Measurements from ENCODE around the gene UCN.
A peak's percentile ranks its signal among the peaks of the same experiment; 100 is the strongest.
"Not testable (repeated sequence)": the region's sequence is repeated elsewhere in the genome, so short reads cannot be mapped to it uniquely, and the experiment has no call there.

Gene UCN

DNA sequence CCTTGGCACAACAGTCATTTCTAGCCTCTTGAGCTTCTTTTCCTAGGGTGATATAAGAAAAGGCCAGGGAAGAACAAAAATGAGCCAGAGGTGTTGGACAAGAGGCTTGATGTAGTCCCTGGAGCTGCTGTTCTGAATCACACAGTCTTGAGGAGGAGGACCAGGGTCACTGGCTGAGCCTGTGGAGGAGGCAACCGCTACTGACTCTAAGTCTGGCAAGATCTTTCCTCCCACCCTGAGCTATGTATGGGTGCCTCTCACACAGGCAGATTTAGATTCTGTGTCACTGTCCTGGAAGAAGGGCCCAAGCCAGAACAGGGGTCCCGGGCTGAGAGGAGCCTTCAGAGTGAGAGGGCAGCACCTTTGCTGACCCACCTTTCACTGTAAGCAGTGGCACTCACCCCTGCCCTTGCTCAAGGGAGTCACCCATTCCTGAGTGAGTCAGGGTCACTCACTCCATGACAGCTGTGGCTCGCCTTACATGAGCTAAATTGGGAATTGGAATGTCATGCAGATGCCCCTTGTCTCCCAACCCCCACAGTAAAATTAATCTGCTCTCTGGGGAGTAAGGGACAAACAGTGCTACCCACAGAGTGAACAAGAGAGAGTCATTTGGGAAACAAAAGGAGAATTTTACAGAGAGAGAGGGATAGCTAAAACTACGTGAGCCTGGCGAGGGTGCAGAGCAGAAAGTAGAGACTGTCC, 26.2 kb downstream of the UCN start, which contains the start of gene TRIM54:
TRIM54 (plus strand) TSS at position 575 of the 705 bp plus-strand sequence. CDS start 303 bp downstream, outside the sequence.
- no peak for DNase-seq

DNA sequence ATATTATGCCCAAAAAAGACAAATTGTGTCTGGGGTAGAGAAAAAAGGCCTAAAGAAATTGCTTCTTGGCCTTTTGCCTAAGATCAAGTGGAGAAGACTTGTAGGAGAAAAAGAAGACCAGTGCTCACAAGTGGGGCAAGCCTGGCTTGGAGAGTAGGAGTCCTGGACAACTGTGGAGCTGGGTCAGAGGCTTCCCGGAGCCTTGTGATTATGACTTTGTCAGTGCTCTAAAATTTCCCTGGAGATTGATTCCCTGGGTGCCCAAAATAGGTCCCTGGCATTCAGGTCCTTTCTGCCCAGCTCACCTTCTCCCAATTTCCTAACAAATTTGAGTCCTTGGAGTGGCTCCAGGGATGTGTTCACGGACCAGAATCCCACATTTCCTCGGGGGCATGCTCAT, 26.8 kb downstream of the UCN start:
- DNase-seq, result no peak

DNA sequence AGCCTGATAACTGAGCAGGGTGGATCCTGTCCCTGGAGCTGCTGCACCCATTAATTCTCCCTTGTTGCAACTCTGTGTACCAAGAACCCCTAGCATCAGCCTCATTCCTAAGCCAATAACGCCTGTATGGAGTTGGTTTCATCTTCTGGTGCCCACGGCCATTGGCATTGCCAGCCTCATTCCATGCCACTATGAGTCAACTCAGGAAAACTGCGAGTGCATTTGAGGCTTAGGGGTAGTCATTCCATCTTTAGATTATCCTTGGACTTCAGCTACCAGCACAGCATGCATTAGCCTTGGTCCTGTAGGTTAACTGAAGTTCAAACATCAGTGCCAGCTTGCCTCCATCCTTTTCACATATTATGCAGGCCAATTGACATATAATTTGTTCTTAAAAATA, 27.4 kb downstream of the UCN start:
- DNase-seq, result no peak

DNA sequence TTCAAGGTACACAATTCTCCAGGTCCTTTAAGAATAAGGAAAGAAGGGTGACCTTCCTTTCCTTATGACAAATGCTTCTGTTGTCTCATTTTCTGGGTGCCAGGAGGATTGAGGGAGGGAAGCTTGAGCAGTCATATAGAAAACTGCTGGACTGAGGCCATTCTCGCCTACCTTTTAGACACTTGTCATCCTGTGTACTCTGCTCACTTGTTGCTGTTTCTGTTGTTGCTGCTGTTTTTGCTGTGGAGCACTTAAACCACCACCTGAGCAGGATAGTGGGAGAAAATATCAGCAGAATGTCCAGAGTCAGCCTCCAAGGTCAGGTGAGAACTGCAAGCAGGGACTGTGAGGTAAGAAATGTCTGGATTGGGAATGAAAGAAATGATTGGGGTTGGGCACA, 30.2 kb downstream of the UCN start:
- DNase-seq, result no peak

DNA sequence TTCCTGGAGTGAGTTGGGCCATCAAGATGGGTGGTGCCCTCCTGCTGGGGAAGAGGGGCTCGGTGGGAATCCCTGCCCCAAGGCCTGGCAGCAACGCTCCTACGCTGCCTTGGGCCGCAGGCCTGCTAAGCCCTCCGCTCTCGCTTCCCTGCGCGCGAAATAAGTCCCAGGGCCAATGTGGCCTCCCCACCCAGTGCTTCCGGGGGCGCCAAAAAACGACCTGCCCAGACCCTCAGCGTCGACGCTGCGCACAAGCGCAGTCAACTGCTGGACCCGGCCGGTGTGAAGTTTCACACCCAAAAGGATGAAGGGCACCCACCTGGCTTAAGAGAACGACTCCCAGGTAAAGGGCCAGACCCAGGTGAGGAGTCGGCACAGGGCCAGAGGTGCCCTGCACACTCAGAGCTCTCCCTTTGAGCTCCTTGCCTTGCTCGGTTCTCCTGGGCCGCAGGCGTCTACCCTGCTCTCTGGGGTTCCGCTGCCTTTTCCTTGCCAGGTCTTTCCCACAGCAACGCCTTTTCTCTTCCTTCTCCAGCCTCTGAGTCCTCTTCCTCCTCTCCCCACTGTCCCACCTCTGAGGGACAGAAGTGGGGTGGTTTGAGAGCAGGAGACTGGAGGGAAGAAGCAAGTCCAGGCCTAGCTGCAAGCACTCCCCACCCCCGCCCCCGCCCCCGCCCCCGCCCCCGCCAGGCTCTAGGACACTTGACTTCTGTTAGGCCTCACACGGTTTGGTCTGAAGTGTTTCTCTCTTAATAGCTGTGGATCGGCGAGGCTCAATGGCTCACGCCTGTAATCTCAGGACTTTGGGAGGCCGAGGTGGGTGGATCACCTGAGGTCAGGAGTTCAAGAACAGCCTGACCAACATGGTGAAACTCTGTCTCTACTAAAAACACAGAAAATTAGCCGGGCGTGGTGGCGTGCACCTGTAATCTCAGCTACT, 32.8 kb downstream of the UCN start, which contains the start of gene DNAJC5G:
DNAJC5G (plus strand) TSS at position 223 of the 940 bp plus-strand sequence. CDS start 1,296 bp downstream, outside the sequence.
- no peak for DNase-seq

DNA sequence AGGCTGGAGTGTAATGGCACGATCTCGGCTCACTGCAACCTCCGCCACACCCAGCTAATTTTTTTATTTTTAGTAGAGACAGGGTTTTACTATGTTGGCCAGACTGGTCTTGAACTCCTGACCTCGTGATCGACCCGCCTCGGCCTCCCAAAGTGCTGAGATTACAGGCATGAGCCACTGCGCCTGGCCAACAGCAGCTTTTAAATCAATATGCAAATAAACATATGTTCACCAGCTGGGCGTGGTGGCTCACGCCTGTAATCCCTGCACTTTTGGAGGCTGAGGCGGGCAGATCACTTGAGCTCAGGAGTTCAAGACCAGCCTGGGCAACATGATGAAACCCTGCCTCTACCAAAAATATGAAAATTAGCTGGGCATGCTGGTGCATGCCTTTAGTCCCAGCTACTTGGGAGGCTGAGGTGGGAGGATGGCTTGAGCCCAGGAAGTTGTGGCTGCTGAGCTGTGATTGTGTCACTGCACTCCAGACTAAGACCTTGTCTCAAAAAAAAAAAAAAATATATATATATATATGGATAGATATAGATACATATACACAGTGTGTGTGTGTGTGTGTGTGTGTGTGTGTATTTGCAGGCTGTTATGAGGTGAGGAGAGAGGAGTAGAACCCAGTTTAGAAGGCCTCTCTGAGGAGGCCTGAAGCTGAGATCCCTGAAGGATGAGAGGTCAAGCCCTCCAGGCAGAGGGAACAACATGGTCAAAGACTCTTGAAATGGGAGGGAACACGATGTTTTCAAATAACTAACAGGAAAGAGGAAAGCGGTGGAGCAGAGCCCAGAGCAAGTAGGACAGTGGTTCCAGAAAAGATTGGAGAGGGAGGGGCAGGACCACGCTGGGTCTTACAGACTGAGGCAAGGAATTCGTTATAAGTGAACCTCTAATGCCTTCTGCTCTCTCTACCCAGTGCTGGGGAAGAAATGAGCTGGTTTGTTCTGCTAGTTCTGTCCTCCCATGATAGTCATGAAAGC, 35.4 kb downstream of the UCN start:
- DNase-seq, result not testable (repeated sequence)

DNA sequence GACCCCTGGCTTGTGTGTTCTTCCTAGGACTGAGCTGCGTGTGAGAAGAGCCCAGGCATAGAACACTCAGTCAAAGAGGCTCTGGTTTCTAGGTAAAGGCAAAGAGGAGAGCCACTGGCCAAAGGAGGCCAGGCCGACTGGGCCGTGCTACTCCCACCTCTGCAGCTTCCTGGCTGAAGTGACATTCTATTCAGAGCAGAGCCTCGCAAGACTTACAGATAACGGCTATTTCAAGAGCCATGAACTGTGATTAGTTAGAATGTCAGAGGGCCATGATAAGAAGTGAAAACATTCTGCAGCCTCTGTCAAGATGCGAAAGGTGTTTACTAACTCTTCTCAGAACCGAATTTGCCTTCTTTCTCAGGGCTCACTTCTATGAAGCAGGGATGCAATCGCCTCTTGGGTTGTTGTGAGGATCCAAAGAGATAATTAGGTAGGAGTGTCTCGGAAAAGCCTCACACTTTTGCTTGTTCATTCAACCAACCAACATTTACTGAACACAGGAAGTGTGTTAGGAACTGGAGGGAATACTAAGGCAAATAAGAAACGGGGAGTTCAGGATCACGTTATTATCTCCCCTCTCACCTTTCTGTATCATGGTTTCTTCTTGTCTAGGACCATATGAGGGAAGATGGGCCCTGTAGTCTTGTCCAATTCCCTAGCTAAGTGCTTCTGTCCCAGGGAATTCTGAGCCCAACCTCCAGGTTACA, 36.5 kb downstream of the UCN start:
- no peak for DNase-seq

DNA sequence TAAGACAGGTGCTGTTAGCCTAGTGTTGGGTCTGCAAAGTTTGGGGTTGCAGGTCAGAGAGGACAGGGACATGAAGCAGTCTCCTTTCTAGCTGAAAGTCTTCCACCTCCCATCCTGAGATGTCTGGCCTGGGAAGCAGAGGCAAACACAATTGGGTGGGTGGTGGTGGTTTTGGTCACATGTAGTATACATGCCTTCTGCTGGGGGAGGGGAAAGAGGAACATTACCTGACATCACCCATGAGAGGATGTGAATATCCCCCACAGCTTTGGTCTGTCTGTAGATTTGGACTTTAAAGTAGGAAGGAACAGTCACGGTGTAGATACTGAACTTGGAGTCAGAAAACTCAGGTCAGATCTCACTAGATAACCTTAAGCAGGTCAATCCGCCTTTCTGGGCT, 37.6 kb downstream of the UCN start:
- DNase-seq, result no peak

DNA sequence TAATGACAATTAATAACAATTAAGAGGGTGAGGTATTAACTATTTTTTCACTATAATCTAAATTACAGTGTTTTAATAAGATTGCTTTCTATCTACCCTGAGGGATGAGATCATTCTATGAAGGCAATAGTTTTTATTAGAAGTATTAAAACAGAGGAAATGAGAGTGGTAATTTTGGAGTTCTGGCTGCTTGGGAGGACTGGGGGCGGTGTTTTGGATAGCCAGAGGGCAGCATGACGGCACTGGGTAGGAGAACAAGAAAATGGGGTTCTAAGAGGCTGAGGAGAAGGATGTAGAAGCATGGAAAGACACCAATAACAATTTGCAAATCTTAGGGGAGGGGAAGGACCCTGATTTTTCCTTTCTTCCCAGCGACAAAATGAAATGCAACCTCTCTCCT, 38.1 kb downstream of the UCN start:
- DNase-seq, result no peak

DNA sequence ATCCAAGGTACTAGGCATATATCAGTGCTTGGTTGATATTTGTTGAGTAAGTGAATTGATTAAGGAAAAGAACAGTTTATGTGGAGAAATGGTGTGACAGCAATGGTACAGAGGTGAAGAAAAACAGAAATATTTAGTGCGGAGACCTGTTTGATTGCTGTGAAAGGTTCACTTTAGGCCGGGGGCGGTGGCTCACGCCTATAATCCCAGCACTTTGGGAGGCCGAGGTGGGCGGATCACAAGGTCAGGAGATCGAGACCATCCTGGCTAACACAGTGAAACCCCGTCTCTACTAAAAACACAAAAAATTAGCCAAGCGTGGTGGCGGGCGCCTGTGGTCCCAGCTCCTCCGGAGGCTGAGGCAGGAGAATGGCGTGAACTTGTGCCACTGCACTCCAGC, 39.9 kb downstream of the UCN start:
- not testable (repeated sequence) for DNase-seq

DNA sequence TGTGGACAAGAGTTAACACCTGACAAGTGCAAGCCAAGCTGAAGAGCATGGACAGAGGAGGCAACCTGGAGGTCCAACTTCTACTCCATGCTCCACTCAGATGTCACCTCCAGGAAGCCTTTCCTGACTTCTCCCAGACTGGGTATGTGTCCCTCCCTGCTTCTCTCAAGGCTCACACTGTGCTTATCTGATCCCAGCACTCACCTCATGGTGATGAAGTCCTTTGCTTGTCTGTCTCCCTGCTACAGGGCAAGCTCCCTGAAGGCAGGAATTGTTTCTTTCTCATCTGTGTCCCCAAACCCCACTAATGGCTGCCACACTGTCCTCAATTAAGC, 42.7 kb downstream of the UCN start:
- no peak for DNase-seq

DNA sequence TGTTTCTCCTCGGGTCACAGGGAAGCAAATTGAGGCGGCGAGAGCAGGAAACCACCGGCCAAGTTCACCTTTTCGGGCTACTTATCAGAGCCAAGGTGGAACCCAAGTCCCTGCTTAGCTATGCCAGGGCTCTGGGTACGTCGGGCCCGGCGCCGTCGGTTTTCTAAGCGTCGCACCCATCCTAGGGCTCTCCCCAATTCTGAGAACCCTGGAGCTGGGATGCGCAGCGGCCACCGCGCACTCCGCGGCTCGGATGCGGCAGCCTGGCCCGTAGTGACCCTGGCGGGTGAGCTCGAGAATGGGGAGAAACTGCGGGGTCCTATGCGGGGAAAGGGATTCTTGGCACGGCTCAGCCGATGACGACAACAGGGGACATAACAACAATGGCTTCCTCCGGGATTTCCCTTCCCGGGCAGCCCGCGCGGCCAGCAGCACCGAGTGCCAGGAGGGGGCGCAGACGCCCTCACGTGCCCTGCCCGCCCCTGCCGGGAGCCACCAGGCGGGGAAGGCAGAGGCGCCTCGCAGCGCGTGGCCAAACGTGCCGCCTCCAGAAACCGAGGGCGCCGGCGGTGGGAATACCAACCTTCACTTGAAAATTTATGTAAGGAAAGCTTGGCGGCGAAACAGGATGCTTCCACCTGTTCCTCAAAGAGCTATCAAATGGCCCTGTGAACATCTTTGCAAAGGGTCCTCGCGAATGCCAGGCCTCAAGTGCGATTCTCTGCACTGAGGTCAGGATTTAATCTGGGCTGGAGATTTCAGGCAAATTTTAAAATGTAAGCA, 43.3 kb downstream of the UCN start:
- DNase-seq, result peak; percentile 19

DNA sequence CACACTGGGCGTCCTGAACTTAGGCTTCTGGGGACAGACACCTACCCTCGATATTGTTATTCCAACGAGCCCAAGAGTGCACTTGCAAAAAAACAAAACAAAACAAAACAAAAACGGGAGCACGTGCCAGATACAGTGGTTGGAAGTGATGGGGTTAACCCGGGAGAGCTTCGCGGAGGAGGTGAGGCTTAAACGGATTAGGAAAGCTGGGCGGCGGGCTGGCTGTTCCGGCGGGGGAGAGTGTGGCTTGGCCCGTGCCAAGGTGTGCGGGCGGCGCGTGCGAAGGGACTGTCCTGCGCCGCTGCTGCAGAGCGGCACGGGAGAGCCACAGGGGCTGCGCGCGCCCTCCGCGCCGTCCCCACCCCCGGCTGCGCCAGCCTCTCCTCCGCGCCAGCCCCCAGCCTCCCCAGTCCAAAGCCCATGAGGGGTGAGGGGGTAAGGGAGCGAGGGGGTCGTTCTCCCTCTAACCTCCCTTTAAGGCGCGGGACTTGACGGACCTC, 43.9 kb downstream of the UCN start:
- DNase-seq, result no peak

DNA sequence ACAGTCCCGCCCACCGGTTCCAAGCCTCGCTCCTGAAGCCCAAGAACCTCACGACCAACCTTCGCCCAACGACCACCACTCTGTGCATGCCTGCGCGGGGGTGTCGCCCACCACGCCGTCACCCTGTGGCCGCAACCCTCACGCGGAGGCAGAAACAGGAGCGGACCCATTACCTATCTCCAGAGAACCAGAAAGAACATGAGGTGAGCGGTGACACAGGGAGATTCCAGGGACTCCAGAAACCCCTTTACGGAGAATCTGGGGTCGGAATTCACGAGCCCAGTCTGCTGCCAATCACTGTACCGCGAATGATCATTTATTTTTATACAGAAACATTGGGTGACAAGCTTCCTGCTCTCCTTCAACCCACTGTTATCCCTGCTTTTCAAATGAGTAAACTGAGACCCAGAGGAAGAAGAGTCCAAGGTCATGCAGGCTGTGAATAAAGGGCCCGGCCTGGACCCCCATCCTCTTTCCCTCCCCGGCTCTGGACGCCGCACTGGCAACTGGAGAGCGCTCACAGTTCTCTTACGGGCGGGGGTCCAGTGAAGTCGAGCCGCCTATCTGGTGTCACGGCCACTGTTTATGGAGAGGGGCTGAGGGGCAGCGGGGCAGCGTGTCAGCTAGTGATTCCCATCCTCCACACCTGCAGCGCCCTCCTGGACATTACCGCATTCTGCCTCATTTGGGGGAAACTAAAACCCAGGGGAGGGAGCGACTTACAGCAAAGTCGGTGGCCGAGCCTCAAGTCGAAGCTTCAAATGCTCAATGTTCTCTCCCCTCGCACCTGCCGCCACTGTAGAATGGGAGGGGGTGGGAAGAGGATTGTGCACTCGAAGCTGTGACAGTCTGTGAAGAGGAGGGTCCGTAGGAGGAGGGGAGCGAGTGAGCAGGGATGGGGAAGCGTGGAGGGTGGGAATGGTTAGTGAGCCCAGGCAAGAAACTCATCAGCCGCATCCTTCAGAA, 44.7 kb downstream of the UCN start:
- DNase-seq, result no peak

DNA sequence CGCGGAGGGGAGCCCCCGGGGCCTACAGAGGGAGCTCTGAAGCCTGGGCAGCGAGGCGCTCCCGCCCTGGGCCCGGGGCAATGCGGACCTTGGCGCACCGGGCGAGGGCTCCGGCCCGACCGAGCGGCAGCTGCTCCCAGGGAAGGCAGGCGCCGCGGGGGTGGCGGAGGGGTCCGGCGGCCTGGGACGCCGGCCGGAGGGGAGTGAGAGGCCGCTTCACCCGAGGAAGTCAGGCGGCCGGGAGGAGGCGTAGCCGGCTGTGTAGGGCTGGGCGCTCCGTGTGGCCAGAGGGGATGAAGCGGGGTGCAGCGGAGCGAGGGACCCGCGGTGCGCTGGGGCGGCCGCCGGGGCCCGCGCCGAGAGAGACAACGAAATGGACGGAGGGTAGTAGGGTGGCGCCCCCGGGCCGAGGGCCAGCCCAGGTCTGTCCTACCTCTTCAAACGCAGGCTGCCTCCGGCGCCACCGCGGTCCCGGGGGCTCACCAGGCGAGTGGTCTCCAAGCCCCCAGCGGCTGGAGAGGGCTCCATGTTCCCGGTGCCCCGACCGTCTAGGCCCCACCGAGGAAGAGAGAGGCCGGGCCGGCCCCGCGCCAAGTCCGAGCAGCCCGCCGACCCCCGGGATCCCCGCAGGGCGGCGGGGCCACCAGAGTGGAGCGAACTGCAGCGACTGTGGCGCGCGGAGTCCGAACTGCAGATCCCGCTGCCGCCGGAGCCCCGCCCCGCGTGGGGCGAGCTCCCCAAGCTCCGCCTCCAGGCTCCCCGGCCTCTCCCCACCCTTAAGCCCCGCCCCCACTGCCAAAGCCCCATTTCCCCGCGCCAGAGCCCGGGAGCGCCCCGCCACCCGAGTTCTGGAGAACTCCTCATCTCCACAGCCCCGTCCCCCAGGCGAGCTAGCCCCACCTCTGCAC, 45.6 kb downstream of the UCN start, which contains the start of gene SLC30A3:
SLC30A3 (minus strand) TSS at position 669 of the 908 bp plus-strand sequence; CDS start at position 528, 141 bp downstream.
- DNase-seq, result no peak

DNA sequence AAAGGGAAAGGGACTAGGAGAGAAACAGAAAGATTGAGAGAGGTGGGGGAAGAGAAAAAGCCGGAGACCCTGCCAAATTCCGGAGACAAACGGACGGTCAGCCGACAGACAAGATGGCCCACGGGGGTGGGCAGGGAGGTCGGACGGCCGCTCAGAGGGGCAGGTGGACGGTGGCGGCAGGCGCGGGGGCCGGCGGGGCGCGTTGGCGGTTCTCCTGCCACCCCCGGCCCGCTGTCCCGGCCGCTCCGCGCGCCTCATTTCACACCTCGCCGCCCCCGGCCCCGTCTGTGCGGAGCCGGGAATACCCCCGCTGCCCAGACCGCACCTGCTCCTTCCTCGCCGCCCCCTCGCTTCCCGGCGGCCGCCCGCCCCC, 46.3 kb downstream of the UCN start:
- no peak for DNase-seq

DNA sequence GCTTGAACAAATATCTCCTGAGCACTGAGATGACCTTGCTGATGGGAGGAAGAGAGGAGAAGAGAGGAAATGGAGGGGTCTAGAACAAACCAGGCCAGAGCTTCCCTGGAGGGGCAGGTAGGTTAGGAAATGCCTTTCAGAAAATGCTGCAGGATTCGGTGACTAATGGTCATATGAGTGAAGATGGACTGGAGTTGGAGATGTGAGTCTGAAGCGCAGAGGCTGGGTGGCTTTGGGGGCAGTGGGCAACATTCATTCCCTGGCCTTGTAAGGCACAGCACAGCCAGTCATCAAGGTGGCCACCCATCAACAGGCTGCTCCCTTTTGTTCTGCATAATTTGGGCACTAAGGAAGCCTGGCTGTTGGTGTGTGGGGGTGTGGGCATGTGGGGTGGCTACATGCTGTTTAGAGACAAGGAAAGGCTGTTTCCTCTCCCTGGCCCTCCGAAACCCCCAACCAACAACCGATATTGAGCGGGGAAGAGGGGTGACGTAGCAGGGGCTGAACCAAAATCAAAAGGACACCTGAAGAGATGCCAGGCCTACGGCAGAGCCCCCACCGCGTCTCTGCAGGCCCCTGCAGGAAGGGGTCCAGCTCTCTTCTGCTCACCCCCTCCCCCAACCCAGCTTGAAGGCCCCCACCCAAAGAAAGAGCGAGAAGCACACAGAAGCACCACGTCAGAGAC, 46.9 kb downstream of the UCN start:
- no peak for DNase-seq

DNA sequence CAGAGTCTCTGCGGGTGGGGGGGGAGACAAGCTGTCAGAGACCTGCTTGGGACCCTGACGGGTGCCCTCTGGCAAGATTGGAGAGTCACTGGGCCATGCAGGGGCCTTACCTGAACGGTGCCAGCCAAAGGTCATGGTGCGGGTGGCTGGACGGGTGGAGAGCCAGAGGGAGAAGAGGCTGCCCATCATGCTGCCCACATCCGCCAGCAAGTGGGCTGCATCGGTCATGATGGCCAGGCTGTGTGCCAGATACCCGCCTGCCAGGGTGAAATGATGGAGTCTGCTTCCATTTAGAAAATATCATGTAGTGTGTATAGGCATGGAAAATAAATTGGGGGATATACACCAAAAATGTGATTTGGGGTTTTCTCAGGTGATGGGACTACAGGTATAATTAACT, 50.2 kb downstream of the UCN start:
- DNase-seq, result no peak
